CD14-positive monocyte (primary cell): ENCODE measurements around the gene ADAMTS17. TPM values are rescaled to one million over a fixed set of nuclear protein-coding genes. Genes with fewer than 3 reads are reported as not detected.

Experiments used
- DNase-seq, 3 donors: peaks; one replicate each; pipeline ENCODE4 v3.0.0-alpha.2; 2011 to 2022
- H2AFZ ChIP-seq: 2 replicates; pipeline ENCODE4 v1.6.0; 2012; ENCODE audit warnings: mild to moderate bottlenecking, low read depth, low read length, inconsistent platforms; ENCODE audit not compliant: insufficient read depth, poor library complexity, severe bottlenecking
- H3K27ac ChIP-seq, 2 donors: 1 replicate in 1 of 2; 2 replicates in 1 of 2; pipeline ENCODE4 v1.5.1; 2012 to 2013; ENCODE audit warnings: low read length in 2 of 2, control low read depth in 1 of 2, inconsistent platforms in 1 of 2, low read depth in 1 of 2, mild to moderate bottlenecking in 1 of 2
- H3K27me3 ChIP-seq, 2 donors: one replicate each; pipeline versions ENCODE4 v1.6.0 to v1.6.1; 2011 to 2013; ENCODE audit warnings: low read length in 2 of 2; ENCODE audit not compliant: control insufficient read depth in 2 of 2, insufficient read depth in 2 of 2
- H3K36me3 ChIP-seq, 2 donors: replicated peaks in 1 of 2; 1 replicate in 1 of 2; 2 replicates in 1 of 2; pipeline versions ENCODE4 v1.5.1 to v1.6.1; 2012 to 2013; ENCODE audit warnings: low read length in 2 of 2, control low read depth in 1 of 2, inconsistent platforms in 1 of 2, mild to moderate bottlenecking in 1 of 2; ENCODE audit not compliant: insufficient read depth in 2 of 2, control insufficient read depth in 1 of 2
- H3K4me1 ChIP-seq, 2 donors: 1 replicate in 1 of 2; 2 replicates in 1 of 2; pipeline versions ENCODE4 v1.5.1 to v1.6.1; 2012 to 2013; ENCODE audit warnings: low read length in 2 of 2, control low read depth in 1 of 2, inconsistent platforms in 1 of 2, mild to moderate bottlenecking in 1 of 2, moderate library complexity in 1 of 2; ENCODE audit not compliant: insufficient read depth in 2 of 2, control insufficient read depth in 1 of 2
- H3K4me2 ChIP-seq: replicated peaks from 2 replicates; pipeline ENCODE3; 2012; ENCODE audit warnings: low read length, moderate library complexity, mild to moderate bottlenecking; ENCODE audit not compliant: poor library complexity, severe bottlenecking; ENCODE audit errors: extremely low read depth
- H3K4me3 ChIP-seq, 3 experiments: fragments of 200-600 bp in 1 of 3; sonication (generic) in 1 of 3; replicated peaks in 1 of 3; 1 replicate in 2 of 3; 2 replicates in 1 of 3; pipeline ENCODE4 v1.5.1; 2011 to 2013; ENCODE audit warnings: low read length in 3 of 3, mild to moderate bottlenecking in 3 of 3, control low read depth in 2 of 3, low read depth in 2 of 3, inconsistent platforms in 1 of 3, moderate library complexity in 1 of 3
- H3K79me2 ChIP-seq: 2 replicates; pipeline ENCODE4 v1.6.0; 2012; ENCODE audit warnings: mild to moderate bottlenecking, control low read depth, inconsistent platforms, low read length, moderate library complexity; ENCODE audit not compliant: insufficient read depth
- H3K9ac ChIP-seq: 2 replicates; pipeline ENCODE4 v1.6.0; 2017; ENCODE audit warnings: low read length, mild to moderate bottlenecking; ENCODE audit not compliant: insufficient read depth, poor library complexity, severe bottlenecking
- H3K9me3 ChIP-seq, 2 donors: replicated peaks in 1 of 2; 1 replicate in 1 of 2; 2 replicates in 1 of 2; pipeline versions ENCODE4 v1.5.1 to v1.6.1; 2012 to 2013; ENCODE audit warnings: low read length in 2 of 2, control low read depth in 1 of 2; ENCODE audit not compliant: control insufficient read depth in 1 of 2, insufficient read depth in 1 of 2
- H4K20me1 ChIP-seq: 2 replicates; pipeline ENCODE4 v1.6.0; 2012; ENCODE audit warnings: mild to moderate bottlenecking, low read length, control low read depth, moderate library complexity; ENCODE audit not compliant: insufficient read depth
- H3K27ac Mint-ChIP-seq, 7 donors: one replicate each; pipeline ENCODE4 v1.8.0; 2020; ENCODE audit warnings: mild to moderate bottlenecking in 7 of 7, mixed read lengths in 7 of 7, moderate library complexity in 6 of 7, inconsistent platforms in 2 of 7
- H3K27me3 Mint-ChIP-seq, 3 donors: one replicate each; pipeline ENCODE4 v1.8.0; 2021 to 2022; ENCODE audit warnings: low read depth in 3 of 3, mild to moderate bottlenecking in 3 of 3, mixed read lengths in 3 of 3, moderate library complexity in 3 of 3, inconsistent platforms in 1 of 3
- H3K36me3 Mint-ChIP-seq, 2 donors: one replicate each; pipeline ENCODE4 v1.8.0; 2020; ENCODE audit warnings: mixed read lengths in 2 of 2, inconsistent platforms in 1 of 2, mild to moderate bottlenecking in 1 of 2
- H3K4me1 Mint-ChIP-seq: one replicate; pipeline ENCODE4 v1.8.0; 2020; ENCODE audit warnings: mild to moderate bottlenecking, mixed read lengths
- H3K4me3 Mint-ChIP-seq, 2 donors: one replicate each; pipeline ENCODE4 v1.8.0; 2020; ENCODE audit warnings: mild to moderate bottlenecking in 2 of 2, mixed read lengths in 2 of 2, moderate library complexity in 1 of 2
- H3K9me3 Mint-ChIP-seq, 7 donors: one replicate each; pipeline ENCODE4 v1.8.0; 2020 to 2022; ENCODE audit warnings: mixed read lengths in 7 of 7, mild to moderate bottlenecking in 6 of 7, moderate library complexity in 6 of 7, inconsistent platforms in 2 of 7
- WGBS: methylation state at CpG from one replicate; pipeline ENCODE4 v1.1.5; 2013; ENCODE audit warnings: missing lambda C conversion rate; ENCODE audit not compliant: insufficient coverage; 5-methylcytosine and 5-hydroxymethylcytosine counted together
- intact Hi-C, 2 donors: fragments of 100-400 bp; cut with micrococcal nuclease; formaldehyde crosslinking; loops; one replicate each; pipeline versions ENCODE4 v1.15.0 to v1.15.1; 2023
- polyA plus RNA-seq, 3 donors: library from polyadenylated mRNA; depleted of rRNA in 1 of 3; unstranded in 2 of 3; stranded (reverse) in 1 of 3; fragments of 300-500 nt in 2 of 3; fragments of >200 nt in 1 of 3; fragmentation: Illumina TruSeq in 2 of 3; gene quantifications; 1 replicate in 2 of 3; 2 replicates in 1 of 3; pipeline ENCODE4 v1.2.3, GENCODE V29; 2012 to 2021
- TF ChIP-seq, protein P1 (sequence below): fragments of 200-600 bp; IDR thresholded peaks from one replicate; pipeline ENCODE4 v1.8.0; 2022; ENCODE audit warnings: antibody characterized with exemption, mild to moderate bottlenecking

ADAMTS17 gene
- polyA plus RNA-seq, 3 donors: 0.03 to 0.25 TPM; not detected in 1

DNA sequence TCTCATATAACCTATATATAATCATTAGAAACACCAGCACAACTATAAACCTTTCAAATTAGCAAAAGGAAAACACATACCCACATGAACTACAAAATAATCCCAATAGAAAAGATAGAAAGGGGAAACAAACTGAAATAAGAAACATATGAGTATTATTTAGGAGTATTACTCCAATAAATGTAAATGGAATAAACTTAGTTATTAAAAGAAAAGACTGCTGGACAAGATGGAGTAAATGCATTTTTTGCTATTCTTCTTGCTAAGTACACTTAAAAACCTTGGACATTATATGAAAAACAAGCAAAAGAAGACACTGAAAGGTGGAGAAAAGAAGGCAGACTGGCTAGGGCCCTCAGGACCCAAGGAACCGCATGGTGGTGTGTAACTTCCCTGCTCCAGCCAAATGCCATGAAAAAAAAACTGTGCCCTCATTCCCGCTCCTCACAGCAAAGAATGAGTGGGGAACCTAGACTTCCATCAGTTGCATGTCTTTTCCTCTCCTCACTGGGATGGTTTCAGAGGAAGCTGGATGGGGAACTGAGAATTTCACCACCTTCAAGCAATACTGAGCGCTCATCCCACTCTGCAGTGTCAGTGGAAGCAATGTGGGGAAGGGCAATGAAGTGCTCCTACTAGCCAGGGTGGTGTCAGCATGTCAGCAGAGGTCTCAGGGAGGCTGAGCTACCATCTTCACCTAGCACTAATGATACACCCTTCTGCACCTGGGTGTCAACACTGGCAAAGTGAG, 43.7 kb upstream of the ADAMTS17 start:
- Histone ChIP-seq H3K4me2 (no peak overlapping the region), H4K20me1 (no peaks in the 10 kb centered on the region), H3K27ac (no peak overlapping the region), H3K36me3 (no peaks in the 10 kb centered on the region), H3K4me1 (peaks cover 7 to 10% of the 10 kb centered on the region in 2 donors), H3K9me3 (peaks cover 24 to 28% of the 10 kb centered on the region in 2 donors), H3K9ac (no peak overlapping the region), H3K79me2 (no peaks in the 10 kb centered on the region), H2AFZ (no peak overlapping the region), H3K27me3 (no peaks in the 10 kb centered on the region), H3K4me3 (no peak overlapping the region)
- H3K4me3 Mint-ChIP-seq: no peak overlapping the region
- TF ChIP-seq, protein P1, sequence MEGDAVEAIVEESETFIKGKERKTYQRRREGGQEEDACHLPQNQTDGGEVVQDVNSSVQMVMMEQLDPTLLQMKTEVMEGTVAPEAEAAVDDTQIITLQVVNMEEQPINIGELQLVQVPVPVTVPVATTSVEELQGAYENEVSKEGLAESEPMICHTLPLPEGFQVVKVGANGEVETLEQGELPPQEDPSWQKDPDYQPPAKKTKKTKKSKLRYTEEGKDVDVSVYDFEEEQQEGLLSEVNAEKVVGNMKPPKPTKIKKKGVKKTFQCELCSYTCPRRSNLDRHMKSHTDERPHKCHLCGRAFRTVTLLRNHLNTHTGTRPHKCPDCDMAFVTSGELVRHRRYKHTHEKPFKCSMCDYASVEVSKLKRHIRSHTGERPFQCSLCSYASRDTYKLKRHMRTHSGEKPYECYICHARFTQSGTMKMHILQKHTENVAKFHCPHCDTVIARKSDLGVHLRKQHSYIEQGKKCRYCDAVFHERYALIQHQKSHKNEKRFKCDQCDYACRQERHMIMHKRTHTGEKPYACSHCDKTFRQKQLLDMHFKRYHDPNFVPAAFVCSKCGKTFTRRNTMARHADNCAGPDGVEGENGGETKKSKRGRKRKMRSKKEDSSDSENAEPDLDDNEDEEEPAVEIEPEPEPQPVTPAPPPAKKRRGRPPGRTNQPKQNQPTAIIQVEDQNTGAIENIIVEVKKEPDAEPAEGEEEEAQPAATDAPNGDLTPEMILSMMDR: no peak
- intact Hi-C loops: no loop called here
- H3K4me1 Mint-ChIP-seq: peaks cover 16% of the 10 kb centered on the region
- peaks cover 14 to 35% (median 29%) of the 10 kb centered on the region in 7 donors for H3K9me3 Mint-ChIP-seq
- 0% methylated on average over 1 of the region's 3 CpGs for WGBS
- H3K27ac Mint-ChIP-seq: peak overlapping the region in 1 of 7 donors; percentile 32
- H3K36me3 Mint-ChIP-seq: peaks cover 0 to 5% of the 10 kb centered on the region in 2 donors
- peaks cover 0 to 4% (median 2%) of the 10 kb centered on the region in 3 donors for H3K27me3 Mint-ChIP-seq
- peak in 2 of 3 donors; percentile 9 to 29 for DNase-seq

DNA sequence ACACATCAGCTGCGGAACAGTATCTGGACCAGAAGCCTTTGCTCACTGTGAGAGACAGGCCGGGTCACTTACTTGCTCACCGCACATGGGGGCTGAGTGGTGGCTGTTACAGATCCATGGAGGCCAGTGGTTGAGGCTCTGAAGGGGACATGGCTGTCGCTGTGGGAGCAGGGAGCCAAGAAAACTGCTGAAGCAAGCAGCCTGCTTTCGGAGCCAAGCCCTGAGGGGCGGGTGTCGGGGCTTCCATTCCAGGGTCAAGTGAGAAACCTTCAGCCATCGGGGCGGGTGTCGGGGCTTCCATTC, 42.3 kb upstream of the ADAMTS17 start:
- 87% methylated on average over 7 of the region's 10 CpGs for WGBS
- Mint-ChIP-seq H3K4me3 (no peak overlapping the region), H3K36me3 (peaks cover 0 to 5% of the 10 kb centered on the region in 2 donors), H3K4me1 (peaks cover 12% of the 10 kb centered on the region), H3K27me3 (peaks cover 0 to 4% (median 2%) of the 10 kb centered on the region in 3 donors), H3K27ac (peak overlapping the region in 1 of 7 donors; percentile 53), H3K9me3 (peaks cover 14 to 44% (median 35%) of the 10 kb centered on the region in 7 donors)
- TF ChIP-seq, protein P1: no peak
- no peaks in the 10 kb centered on the region for H3K36me3 ChIP-seq
- H3K4me1 ChIP-seq: peaks cover 7 to 10% of the 10 kb centered on the region in 2 donors
- H3K9ac ChIP-seq: no peak overlapping the region
- H3K4me2 ChIP-seq: no peak overlapping the region
- H3K27me3 ChIP-seq: no peaks in the 10 kb centered on the region
- peaks cover 26 to 33% of the 10 kb centered on the region in 2 donors for H3K9me3 ChIP-seq
- H4K20me1 ChIP-seq: no peaks in the 10 kb centered on the region
- no peak overlapping the region for H3K27ac ChIP-seq
- no peak for DNase-seq
- H3K4me3 ChIP-seq: no peak overlapping the region
- no peak overlapping the region for H2AFZ ChIP-seq
- no peaks in the 10 kb centered on the region for H3K79me2 ChIP-seq
- intact Hi-C loops: no loop called here
